ENCODE measurements around the gene ATF7.
"Not testable (repeated sequence)": the region's sequence is repeated elsewhere in the genome, so short reads cannot be mapped to it uniquely, and the experiment has no call there.

Gene ATF7

GRCh38 chr12:53482626-53483168, 143.5 kb downstream of the ATF7 start:
- Histone ChIP-seq H3K9ac (ENCODE audit: low read depth, low read length) (no peak overlapping the region), H3K36me3 (ENCODE audit: insufficient read depth, low read length) (peaks cover 36% of the 10 kb centered on the region), H3K9me3 (ENCODE audit: control insufficient read depth, insufficient read depth, low read length) (no peaks in the 10 kb centered on the region), H3K4me1 (ENCODE audit: insufficient read depth, low read length) (peaks cover 3% of the 10 kb centered on the region; the same call in 1 of the 2 replicates)

GRCh38 chr12:53481939-53482586, 144.1 kb downstream of the ATF7 start:
- Histone ChIP-seq H3K36me3 (ENCODE audit: insufficient read depth, low read length) (peaks cover 39% of the 10 kb centered on the region), H3K4me1 (ENCODE audit: insufficient read depth, low read length) (peaks cover 3% of the 10 kb centered on the region; the same call in 1 of the 2 replicates), H3K9ac (ENCODE audit: low read depth, low read length) (no peak overlapping the region), H3K9me3 (ENCODE audit: control insufficient read depth, insufficient read depth, low read length) (no peaks in the 10 kb centered on the region)

GRCh38 chr12:53481458-53481857, 144.7 kb downstream of the ATF7 start:
- H3K36me3 ChIP-seq (ENCODE audit: insufficient read depth, low read length), result peaks cover 45% of the 10 kb centered on the region
- not testable (repeated sequence) for H3K4me1 ChIP-seq (ENCODE audit: insufficient read depth, low read length); H3K9ac ChIP-seq (ENCODE audit: low read depth, low read length); H3K9me3 ChIP-seq (ENCODE audit: control insufficient read depth, insufficient read depth, low read length)

GRCh38 chr12:53480491-53481442, 145.4 kb downstream of the ATF7 start:
- peaks cover 50% of the 10 kb centered on the region for H3K36me3 ChIP-seq (ENCODE audit: insufficient read depth, low read length)
- H3K9ac ChIP-seq (ENCODE audit: low read depth, low read length), result no peak overlapping the region
- no peaks in the 10 kb centered on the region for H3K9me3 ChIP-seq (ENCODE audit: control insufficient read depth, insufficient read depth, low read length)
- H3K4me1 ChIP-seq (ENCODE audit: insufficient read depth, low read length), result peaks cover 9% of the 10 kb centered on the region; the same call in 1 of the 2 replicates

- no peaks in the 10 kb centered on the region for H3K9me3 ChIP-seq (ENCODE audit: control insufficient read depth, insufficient read depth, low read length)
- no peak overlapping the region for H3K9ac ChIP-seq (ENCODE audit: low read depth, low read length)
- H3K36me3 ChIP-seq (ENCODE audit: insufficient read depth, low read length), result peaks cover 54% of the 10 kb centered on the region
- H3K4me1 ChIP-seq (ENCODE audit: insufficient read depth, low read length), result peaks cover 9% of the 10 kb centered on the region; the same call in 1 of the 2 replicates
Measured at GRCh38 chr12:53479331-53479730, 146.9 kb downstream of the ATF7 start.

- Histone ChIP-seq H3K9me3 (ENCODE audit: control insufficient read depth, insufficient read depth, low read length) (no peaks in the 10 kb centered on the region), H3K4me1 (ENCODE audit: insufficient read depth, low read length) (peaks cover 9% of the 10 kb centered on the region; the same call in 1 of the 2 replicates), H3K36me3 (ENCODE audit: insufficient read depth, low read length) (peaks cover 56% of the 10 kb centered on the region), H3K9ac (ENCODE audit: low read depth, low read length) (no peak overlapping the region)
Measured at GRCh38 chr12:53478865-53479264, 147.3 kb downstream of the ATF7 start.

- peaks cover 67% of the 10 kb centered on the region for H3K36me3 ChIP-seq (ENCODE audit: insufficient read depth, low read length)
- H3K4me1 ChIP-seq (ENCODE audit: insufficient read depth, low read length), result peaks cover 13% of the 10 kb centered on the region; the same call in 1 of the 2 replicates
- H3K9me3 ChIP-seq (ENCODE audit: control insufficient read depth, insufficient read depth, low read length), result no peaks in the 10 kb centered on the region
- no peak overlapping the region for H3K9ac ChIP-seq (ENCODE audit: low read depth, low read length)
Measured at GRCh38 chr12:53476769-53477209, 149.4 kb downstream of the ATF7 start.

- H3K36me3 ChIP-seq (ENCODE audit: insufficient read depth, low read length), result peaks cover 76% of the 10 kb centered on the region
- no peaks in the 10 kb centered on the region for H3K9me3 ChIP-seq (ENCODE audit: control insufficient read depth, insufficient read depth, low read length)
- no peak overlapping the region for H3K9ac ChIP-seq (ENCODE audit: low read depth, low read length)
- H3K4me1 ChIP-seq (ENCODE audit: insufficient read depth, low read length), result peaks cover 13% of the 10 kb centered on the region; the same call in 1 of the 2 replicates
Measured at GRCh38 chr12:53474819-53475218, 151.4 kb downstream of the ATF7 start.

- H3K9ac ChIP-seq (ENCODE audit: low read depth, low read length), result no peak overlapping the region
- H3K4me1 ChIP-seq (ENCODE audit: insufficient read depth, low read length), result peaks cover 13% of the 10 kb centered on the region; the same call in 1 of the 2 replicates
- H3K9me3 ChIP-seq (ENCODE audit: control insufficient read depth, insufficient read depth, low read length), result no peaks in the 10 kb centered on the region
- peaks cover 78% of the 10 kb centered on the region for H3K36me3 ChIP-seq (ENCODE audit: insufficient read depth, low read length)
Measured at GRCh38 chr12:53474077-53474476, 152.1 kb downstream of the ATF7 start.

GRCh38 chr12:53472056-53472582, 154.1 kb downstream of the ATF7 start:
- Histone ChIP-seq H3K36me3 (ENCODE audit: insufficient read depth, low read length) (peaks cover 81% of the 10 kb centered on the region), H3K9me3 (ENCODE audit: control insufficient read depth, insufficient read depth, low read length) (no peaks in the 10 kb centered on the region), H3K4me1 (ENCODE audit: insufficient read depth, low read length) (peaks cover 10% of the 10 kb centered on the region; the same call in 1 of the 2 replicates), H3K9ac (ENCODE audit: low read depth, low read length) (no peak overlapping the region)

GRCh38 chr12:53468282-53468681, 157.9 kb downstream of the ATF7 start:
- peaks cover 12% of the 10 kb centered on the region; the same call in 1 of the 2 replicates for H3K4me1 ChIP-seq (ENCODE audit: insufficient read depth, low read length)
- peaks cover 87% of the 10 kb centered on the region for H3K36me3 ChIP-seq (ENCODE audit: insufficient read depth, low read length)
- no peak overlapping the region for H3K9ac ChIP-seq (ENCODE audit: low read depth, low read length)
- H3K9me3 ChIP-seq (ENCODE audit: control insufficient read depth, insufficient read depth, low read length), result no peaks in the 10 kb centered on the region

- peaks cover 87% of the 10 kb centered on the region for H3K36me3 ChIP-seq (ENCODE audit: insufficient read depth, low read length)
- no peaks in the 10 kb centered on the region for H3K9me3 ChIP-seq (ENCODE audit: control insufficient read depth, insufficient read depth, low read length)
- H3K4me1 ChIP-seq (ENCODE audit: insufficient read depth, low read length), result peaks cover 12% of the 10 kb centered on the region; the same call in 1 of the 2 replicates
- H3K9ac ChIP-seq (ENCODE audit: low read depth, low read length), result no peak overlapping the region
Measured at GRCh38 chr12:53467880-53468279, 158.3 kb downstream of the ATF7 start.

- H3K4me1 ChIP-seq (ENCODE audit: insufficient read depth, low read length), result peaks cover 8% of the 10 kb centered on the region; the same call in 1 of the 2 replicates
- no peak overlapping the region for H3K9ac ChIP-seq (ENCODE audit: low read depth, low read length)
Measured at GRCh38 chr12:53467082-53467481, 159.1 kb downstream of the ATF7 start.

GRCh38 chr12:53466640-53467039, 159.5 kb downstream of the ATF7 start:
- H3K9ac ChIP-seq (ENCODE audit: low read depth, low read length), result no peak overlapping the region
- peaks cover 8% of the 10 kb centered on the region; the same call in 1 of the 2 replicates for H3K4me1 ChIP-seq (ENCODE audit: insufficient read depth, low read length)
- H3K9me3 ChIP-seq (ENCODE audit: control insufficient read depth, insufficient read depth, low read length), result no peaks in the 10 kb centered on the region
- H3K36me3 ChIP-seq (ENCODE audit: insufficient read depth, low read length), result peaks cover 86% of the 10 kb centered on the region

More at GRCh38 chr12:53467082-53467481, 159.1 kb downstream of the ATF7 start:
- H3K36me3 ChIP-seq (ENCODE audit: insufficient read depth, low read length), result peaks cover 87% of the 10 kb centered on the region
- no peaks in the 10 kb centered on the region for H3K9me3 ChIP-seq (ENCODE audit: control insufficient read depth, insufficient read depth, low read length)

All from ES-I3 (cell line).